IMR-90 (cell line): Measurements from ENCODE around the gene DHRS12.

Experiments used
- BHLHE40 ChIP-seq: fragments of 150-350 bp; IDR thresholded peaks from 2 replicates; pipeline ENCODE4 v1.6.1; 2016; ENCODE audit warnings: mild to moderate bottlenecking, low read depth, low read length
- CEBPB ChIP-seq: IDR thresholded peaks from 2 replicates; pipeline ENCODE4 v1.6.1; 2012; ENCODE audit warnings: low read depth, low read length, improper control_type of control experiment
- ELK1 ChIP-seq: fragments of 150-350 bp; IDR thresholded peaks from 2 replicates; pipeline ENCODE4 v1.6.1; 2016; ENCODE audit warnings: low read depth, mild to moderate bottlenecking, low read length, moderate library complexity, borderline replicate concordance
- FOS ChIP-seq: fragments of 150-350 bp; IDR thresholded peaks from 2 replicates; pipeline ENCODE4 v1.6.1; 2016; ENCODE audit warnings: low read depth, low read length
- MAFK ChIP-seq: IDR thresholded peaks from 2 replicates; pipeline ENCODE4 v1.6.1; 2012; ENCODE audit warnings: low read depth, low read length, improper control_type of control experiment
- MXI1 ChIP-seq: IDR thresholded peaks from 2 replicates; pipeline ENCODE4 v1.6.1; 2012; ENCODE audit warnings: low read depth, mild to moderate bottlenecking, low read length, moderate library complexity, borderline replicate concordance
- POLR2A ChIP-seq: IDR thresholded peaks from 2 replicates; pipeline ENCODE4 v1.6.1; 2012; ENCODE audit warnings: mild to moderate bottlenecking, low read depth, low read length
- RCOR1 ChIP-seq: IDR thresholded peaks from 2 replicates; pipeline ENCODE4 v1.6.1; 2012; ENCODE audit warnings: mild to moderate bottlenecking, low read length, improper control_type of control experiment; ENCODE audit not compliant: insufficient replicate concordance
- RFX5 ChIP-seq: IDR thresholded peaks from 2 replicates; pipeline ENCODE4 v1.8.0; 2012; ENCODE audit warnings: low read depth, mild to moderate bottlenecking, low read length, moderate library complexity
- SMC3 ChIP-seq: fragments of 150-350 bp; IDR thresholded peaks from 2 replicates; pipeline ENCODE4 v1.6.1; 2016; ENCODE audit warnings: low read depth, mild to moderate bottlenecking, antibody characterized with exemption, low read length, moderate library complexity
- TF ChIP-seq, protein P1 (sequence below): conservative IDR thresholded peaks from 2 replicates; pipeline ENCODE4 v1.5.1; 2012; ENCODE audit warnings: mild to moderate bottlenecking, low read depth, low read length, improper control_type of control experiment
- TF ChIP-seq, protein P2 (sequence below): fragments of 150-350 bp; IDR thresholded peaks from 2 replicates; pipeline ENCODE4 v1.6.1; 2017; ENCODE audit warnings: mild to moderate bottlenecking, antibody characterized with exemption, low read length, low read depth

- TF ChIP-seq MAFK (no peak), CEBPB (no peak), RFX5 (no peak), POLR2A (no peak), SMC3 (no peak), RCOR1 (no peak), MXI1 (no peak), FOS (no peak), BHLHE40 (no peak), ELK1 (no peak)
- TF ChIP-seq, protein P1, sequence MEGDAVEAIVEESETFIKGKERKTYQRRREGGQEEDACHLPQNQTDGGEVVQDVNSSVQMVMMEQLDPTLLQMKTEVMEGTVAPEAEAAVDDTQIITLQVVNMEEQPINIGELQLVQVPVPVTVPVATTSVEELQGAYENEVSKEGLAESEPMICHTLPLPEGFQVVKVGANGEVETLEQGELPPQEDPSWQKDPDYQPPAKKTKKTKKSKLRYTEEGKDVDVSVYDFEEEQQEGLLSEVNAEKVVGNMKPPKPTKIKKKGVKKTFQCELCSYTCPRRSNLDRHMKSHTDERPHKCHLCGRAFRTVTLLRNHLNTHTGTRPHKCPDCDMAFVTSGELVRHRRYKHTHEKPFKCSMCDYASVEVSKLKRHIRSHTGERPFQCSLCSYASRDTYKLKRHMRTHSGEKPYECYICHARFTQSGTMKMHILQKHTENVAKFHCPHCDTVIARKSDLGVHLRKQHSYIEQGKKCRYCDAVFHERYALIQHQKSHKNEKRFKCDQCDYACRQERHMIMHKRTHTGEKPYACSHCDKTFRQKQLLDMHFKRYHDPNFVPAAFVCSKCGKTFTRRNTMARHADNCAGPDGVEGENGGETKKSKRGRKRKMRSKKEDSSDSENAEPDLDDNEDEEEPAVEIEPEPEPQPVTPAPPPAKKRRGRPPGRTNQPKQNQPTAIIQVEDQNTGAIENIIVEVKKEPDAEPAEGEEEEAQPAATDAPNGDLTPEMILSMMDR: no peak
- TF ChIP-seq, protein P2, sequence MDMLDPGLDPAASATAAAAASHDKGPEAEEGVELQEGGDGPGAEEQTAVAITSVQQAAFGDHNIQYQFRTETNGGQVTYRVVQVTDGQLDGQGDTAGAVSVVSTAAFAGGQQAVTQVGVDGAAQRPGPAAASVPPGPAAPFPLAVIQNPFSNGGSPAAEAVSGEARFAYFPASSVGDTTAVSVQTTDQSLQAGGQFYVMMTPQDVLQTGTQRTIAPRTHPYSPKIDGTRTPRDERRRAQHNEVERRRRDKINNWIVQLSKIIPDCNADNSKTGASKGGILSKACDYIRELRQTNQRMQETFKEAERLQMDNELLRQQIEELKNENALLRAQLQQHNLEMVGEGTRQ: no peak
Measured at GRCh38 chr13:51807041-51807440, 3.1 kb upstream of the DHRS12 start.
